ENCODE data around the gene CX3CR1.
A peak's percentile ranks its signal among the peaks of the same experiment; 100 is the strongest.

DNA sequence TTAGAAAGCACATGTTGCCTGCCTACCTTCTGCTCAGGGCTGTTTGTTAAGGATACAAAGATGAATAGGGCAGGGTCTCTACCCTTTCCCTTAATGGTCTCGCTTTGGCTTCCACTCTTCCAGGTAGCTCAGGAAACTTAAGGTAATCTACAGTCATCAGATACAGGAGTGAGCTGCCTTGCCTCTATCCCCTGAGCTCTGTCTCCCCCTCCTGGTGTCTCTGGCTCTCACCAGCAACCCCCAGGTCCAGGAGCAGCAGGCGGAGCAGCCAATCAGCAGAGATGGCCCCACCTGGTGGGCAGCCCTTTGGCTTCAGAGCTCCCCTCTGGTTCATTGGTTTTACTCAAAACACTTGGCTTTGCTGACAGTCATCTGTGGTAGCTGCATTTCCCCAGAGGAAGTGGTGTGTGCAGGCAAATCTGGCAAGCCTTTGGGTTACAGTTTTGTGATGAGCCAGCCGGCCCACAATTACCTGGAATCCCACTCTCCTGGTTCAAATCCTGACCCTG, 8.5 kb upstream of the CX3CR1 start:
- no peak for TF ChIP-seq EZH2 (IDR thresholded peaks at IDR 0.05; ENCODE audit: insufficient read depth, low read length)
- TF ChIP-seq, protein P1, sequence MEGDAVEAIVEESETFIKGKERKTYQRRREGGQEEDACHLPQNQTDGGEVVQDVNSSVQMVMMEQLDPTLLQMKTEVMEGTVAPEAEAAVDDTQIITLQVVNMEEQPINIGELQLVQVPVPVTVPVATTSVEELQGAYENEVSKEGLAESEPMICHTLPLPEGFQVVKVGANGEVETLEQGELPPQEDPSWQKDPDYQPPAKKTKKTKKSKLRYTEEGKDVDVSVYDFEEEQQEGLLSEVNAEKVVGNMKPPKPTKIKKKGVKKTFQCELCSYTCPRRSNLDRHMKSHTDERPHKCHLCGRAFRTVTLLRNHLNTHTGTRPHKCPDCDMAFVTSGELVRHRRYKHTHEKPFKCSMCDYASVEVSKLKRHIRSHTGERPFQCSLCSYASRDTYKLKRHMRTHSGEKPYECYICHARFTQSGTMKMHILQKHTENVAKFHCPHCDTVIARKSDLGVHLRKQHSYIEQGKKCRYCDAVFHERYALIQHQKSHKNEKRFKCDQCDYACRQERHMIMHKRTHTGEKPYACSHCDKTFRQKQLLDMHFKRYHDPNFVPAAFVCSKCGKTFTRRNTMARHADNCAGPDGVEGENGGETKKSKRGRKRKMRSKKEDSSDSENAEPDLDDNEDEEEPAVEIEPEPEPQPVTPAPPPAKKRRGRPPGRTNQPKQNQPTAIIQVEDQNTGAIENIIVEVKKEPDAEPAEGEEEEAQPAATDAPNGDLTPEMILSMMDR (IDR thresholded peaks at IDR 0.05; ENCODE audit: insufficient read depth, low read depth, low read length), result peak; percentile 89

Data from astrocyte (in vitro differentiated cells and primary cell).